ENCODE measurements around the gene LOX.
A peak's percentile ranks its signal among the peaks of the same experiment; 100 is the strongest.

LOX gene, protein sequence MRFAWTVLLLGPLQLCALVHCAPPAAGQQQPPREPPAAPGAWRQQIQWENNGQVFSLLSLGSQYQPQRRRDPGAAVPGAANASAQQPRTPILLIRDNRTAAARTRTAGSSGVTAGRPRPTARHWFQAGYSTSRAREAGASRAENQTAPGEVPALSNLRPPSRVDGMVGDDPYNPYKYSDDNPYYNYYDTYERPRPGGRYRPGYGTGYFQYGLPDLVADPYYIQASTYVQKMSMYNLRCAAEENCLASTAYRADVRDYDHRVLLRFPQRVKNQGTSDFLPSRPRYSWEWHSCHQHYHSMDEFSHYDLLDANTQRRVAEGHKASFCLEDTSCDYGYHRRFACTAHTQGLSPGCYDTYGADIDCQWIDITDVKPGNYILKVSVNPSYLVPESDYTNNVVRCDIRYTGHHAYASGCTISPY

DNA sequence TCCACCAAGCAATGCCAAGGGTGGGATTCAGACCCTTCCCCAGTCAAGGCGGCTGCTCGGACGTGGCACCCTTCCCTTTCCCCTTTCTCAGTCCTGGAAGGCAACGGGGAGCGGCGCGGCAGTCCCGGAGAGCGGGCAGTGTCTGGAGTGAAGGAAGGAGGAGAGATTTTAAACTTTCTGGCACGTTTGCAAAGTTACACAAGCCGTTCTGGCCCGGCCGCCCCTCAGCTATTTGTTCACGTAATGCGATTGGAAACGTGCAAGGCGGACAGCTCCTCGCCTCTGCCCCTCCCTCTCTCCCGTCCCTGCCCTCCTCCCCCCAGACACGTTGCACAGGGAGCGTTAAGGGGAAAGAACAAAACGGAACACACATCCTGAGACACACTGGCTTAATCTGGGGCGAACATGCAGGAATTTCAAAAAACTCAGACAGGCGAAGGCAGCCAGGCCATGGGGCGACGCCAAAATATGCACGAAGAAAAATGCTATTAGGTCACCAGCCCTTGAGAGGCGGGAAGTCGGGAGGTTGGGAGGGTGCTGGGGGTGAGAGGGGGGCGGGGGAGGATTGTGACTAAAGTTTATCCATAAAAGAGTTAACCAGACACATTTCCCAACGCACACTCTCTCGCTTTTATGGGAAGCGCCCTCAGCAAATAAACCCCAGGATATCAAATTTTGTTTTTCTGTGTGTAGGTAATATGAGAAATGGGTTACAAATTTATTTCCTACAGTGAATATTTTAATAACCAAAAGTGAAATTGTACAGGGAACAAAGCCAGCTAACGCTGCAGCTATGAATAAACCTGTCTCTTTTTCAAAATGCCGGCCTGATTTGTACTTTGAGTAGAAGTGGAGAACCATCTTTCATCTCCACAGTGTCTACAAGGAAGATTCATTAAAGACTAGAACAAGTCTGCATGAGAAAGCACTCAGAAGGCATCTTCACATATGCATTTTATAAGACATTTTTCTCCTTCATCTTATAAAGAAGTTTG, at the start of gene LOX:
LOX (minus strand) TSS at position 144 of the 995 bp plus-strand sequence. CDS start 274 bp downstream, outside the sequence.
- DNase-seq (ENCODE audit: low read depth in 3 of 3): no peak

DNA sequence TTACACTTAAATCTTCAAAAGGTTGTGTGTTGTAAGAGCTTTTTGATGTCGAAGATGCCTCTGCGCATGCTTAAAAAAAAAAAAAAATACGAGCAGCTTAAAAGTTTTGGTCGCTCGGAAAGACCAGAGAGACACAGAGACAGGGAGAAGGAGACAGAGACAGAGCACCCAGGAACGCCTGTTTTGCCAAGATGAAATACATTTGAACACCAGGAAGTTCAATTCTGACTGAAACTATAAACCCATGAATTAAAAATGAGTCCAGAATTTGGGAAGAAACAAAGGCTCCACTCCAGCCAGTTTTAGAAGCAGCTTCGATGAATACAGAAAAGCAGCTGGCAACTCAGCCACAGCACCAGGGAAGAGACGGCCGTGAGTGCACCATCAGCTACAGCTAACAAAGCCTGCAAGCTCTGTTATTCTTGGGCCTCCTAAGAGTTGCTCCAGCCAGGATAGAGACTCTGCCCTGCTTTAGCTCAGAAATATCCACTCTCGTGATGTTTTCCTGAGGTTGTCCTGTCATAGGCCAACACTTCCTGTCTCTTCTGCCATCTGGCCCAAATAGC, 48.8 kb upstream of the LOX start:
- no peak for DNase-seq (ENCODE audit: low read depth in 3 of 3)

DNA sequence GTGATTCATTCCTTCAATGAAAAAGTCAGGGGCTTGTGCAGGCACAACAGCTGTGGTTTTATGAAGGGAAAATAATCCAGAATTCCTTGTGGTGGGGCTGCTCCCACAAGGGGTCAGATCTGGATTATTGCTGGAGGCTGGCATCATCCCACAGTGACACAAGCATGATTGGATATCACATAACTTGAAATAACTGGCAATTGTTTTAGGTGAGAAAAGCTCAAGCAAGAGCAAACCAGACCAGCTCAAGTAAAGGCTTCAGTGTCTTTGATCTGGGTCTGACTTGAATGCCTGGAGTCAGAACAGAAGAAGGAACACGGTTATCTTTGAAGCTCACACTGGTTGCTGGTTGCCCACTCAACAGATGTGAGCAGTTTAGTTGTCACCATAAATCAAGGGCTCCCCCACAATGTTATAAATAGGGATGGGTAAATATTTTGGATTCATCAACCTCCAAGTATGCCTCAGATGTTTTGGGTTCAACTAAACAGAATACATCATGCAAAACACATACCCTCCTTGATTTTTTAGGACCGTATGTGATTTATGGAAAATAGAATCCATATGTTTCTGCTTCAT, 48.2 kb upstream of the LOX start:
- DNase-seq (ENCODE audit: low read depth in 3 of 3): no peak

DNA sequence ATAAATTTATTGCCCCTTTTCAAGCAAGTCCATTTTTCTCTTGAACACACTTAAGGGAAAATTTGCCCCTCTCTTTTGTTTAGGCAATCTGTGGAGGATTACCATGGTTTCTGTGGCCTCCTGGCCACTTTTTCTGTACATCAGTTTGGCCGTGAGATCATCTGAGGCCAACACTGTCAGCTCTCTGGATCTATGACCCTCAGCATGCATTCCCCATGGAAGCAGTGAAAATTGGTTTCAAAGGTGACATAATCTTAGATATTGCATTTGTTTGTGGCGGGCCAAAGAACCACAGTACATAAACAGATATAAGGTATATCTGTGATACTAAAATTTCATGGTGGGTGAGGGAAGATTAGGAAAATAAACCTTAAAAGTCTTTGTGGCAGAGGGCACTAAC, 46.7 kb upstream of the LOX start:
- no peak for DNase-seq (ENCODE audit: low read depth in 3 of 3)

DNA sequence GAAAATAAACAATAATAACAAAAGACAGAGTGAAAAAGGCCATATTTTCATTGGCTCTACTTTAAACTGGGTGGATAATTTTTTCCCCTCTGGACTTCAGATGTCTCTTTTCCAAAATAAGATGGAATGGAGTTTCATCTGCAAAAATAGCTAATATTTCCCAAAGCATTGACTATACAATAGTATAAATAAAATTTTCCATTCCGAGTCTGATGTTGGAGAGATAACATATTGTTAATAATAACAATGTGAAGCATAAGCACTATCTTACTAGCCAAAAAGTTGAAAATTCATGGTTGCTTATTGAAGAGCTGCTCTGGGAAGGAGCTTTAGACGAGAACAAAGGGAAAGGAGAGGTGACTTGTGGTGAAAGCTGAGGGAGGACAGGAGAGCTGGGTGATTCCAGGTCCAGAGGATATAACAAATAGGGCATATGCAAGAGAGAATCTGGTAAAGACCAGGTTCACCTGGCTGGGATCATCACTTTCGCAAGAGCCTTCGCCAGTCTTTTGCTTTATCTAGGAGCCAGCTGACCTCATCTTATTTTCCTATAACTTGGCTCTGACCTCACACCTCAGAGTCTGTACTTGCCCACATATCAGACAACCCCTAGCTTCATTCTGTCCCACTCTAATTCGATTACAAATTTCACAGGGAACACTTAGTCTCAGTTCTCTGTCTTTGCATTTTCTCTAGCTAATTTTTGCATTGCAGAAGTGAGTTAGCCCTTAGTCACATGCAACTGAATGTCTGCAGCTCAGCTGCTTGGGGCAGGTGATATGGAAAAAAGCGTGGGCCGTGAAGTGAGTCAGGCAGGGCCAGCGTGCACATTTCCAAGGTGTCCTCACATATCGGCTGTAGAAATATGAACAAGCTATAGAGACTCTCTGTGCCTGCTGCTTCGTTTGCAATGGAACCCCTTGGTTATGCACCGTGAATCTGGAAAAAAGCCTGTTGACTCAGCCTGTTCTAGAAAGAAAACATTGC, 43.7 kb upstream of the LOX start:
- DNase-seq (ENCODE audit: low read depth in 3 of 3): peak in 1 of 3 donors; percentile 9

DNA sequence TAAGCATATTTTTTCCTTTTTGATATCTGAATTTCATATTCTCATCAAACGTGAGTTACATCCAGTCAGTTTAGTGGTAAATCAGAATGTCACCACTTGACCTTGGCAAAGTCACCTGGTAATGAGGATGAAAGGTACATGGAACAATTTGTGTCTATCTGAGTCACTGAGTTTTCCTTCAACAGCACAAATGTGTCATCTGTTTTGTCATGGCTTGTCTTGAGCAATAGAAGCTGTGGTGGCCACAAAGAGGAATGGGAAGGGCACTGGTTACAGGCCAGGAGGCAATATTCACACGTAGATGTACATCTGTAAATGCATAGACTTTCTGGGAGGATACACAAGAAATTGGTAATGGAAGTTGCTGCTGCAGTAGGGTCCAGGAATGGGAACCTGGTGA, 42.9 kb upstream of the LOX start:
- DNase-seq (ENCODE audit: low read depth in 3 of 3): no peak

DNA sequence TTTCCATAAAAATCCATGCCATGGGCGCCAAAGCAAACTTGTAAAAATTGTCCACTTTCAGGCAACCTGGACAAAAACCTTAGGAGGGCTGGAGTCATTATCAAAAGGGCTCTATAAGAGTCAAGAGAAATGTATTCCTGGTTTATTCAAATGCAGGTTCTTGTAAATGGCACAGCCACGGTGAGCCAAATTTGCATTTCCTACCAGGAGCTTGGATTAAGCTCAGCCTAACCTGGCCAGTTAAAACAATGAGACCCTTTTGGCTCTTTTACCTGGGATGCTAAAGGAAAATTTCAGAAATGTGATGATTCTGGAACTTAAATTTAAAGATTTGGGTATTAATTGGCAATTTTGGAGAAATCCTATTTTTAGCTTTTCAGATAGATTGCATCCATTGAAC, 42.4 kb upstream of the LOX start:
- no peak for DNase-seq (ENCODE audit: low read depth in 3 of 3)

DNA sequence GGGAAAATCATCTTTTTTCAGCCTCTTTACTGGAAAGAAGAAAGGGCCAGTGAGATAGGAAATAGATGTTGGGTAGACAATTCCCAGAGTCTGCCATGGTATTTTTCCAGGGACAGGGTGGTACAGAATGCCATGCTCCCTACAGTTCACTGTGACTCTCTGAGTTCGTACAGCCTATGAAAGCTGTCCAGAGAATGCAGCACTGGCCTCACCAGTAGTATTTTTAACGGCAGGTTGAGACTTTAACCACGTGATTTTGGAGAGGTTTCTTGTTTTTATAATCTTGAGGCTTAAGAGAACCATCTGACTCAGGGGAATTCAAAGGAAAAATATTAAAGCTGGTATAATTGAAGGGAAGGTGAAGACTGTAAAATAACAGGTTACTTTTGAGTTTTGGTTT, 41.1 kb upstream of the LOX start:
- DNase-seq (ENCODE audit: low read depth in 3 of 3): no peak

DNA sequence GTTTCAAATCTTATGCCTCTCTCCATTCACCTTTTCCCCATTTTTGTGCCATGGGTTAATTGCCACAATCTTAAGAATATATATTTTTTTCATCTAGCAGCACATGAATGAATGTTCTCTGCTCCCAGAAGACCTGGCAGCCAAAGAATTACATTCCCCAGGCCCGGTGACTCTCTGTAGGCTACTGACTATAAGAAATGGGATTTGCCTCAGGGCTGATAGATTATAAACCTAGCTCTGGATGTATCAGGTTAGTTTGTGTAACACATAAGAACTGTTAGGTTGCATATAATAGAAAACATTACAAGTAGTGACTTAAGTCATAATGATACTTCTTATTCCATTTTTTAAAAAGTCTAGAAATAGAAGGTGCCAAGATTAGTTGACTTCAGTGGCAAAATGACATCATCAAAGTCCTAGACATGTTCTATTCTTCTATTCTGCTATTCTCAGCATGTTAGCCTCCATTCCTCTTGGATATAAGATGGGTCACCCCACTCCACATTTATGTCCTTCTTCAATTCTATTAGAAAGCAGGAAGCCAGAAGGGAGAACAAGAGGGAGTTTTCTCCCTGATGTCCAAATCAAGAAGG, 40.4 kb upstream of the LOX start:
- no peak for DNase-seq (ENCODE audit: low read depth in 3 of 3)

DNA sequence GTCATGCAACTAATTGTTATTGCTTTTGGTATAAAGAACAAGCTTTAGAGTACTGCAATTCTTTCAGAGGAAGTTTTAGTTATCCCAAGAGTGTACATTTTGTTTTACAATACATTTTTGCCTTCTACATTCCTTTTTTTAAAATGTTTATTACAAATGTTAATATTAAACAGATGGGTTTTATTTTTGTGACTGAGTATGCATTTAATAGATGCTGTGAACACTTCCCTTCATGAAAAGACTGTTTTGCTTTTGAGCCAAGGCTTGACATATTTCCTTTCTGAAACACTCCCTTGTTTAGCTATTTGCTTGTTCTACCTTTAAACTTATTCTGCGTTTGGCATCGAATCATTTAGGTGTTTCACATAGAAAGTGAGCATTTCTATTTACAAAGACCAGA, 36.4 kb upstream of the LOX start:
- DNase-seq (ENCODE audit: low read depth in 3 of 3): no peak

DNA sequence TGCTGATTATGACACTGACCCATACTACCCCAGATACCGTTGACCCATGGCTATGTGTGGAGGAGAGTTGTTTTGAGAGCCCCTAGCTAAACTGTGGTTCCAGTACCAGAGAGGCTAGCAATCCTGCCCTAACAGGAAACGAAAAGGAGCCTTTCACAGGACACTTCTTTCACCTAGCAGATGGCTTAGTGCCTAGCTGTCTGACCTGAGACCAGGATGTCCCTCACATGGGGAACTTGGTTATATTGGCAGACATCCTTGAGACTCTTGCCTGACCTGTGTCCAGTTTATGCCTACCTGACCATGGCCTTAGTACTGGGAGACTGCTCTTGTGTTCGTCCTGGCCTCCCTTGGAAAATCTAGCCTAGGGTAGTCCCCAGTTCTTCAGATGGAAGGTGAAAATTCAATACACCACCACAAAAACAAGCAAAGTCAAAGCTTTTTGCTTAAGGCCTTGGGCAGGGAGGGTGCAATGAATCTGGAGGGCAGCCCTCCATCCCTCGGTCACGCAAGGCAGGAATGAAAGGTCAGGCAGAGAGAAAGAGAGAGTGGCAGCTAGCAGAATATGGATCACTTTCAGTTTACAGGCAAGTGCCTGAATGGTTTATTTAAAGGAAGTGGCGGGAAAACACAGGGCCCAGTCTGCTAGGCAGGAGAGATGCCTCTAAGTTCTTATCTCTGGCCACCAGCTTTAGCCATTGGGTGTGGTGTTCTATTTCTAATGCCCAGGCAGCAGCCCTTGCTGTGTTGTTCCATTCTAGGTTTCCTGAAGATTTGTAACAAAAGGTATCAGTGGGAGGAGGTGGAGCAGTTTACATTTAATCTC, 34.9 kb upstream of the LOX start:
- no peak for DNase-seq (ENCODE audit: low read depth in 3 of 3)

DNA sequence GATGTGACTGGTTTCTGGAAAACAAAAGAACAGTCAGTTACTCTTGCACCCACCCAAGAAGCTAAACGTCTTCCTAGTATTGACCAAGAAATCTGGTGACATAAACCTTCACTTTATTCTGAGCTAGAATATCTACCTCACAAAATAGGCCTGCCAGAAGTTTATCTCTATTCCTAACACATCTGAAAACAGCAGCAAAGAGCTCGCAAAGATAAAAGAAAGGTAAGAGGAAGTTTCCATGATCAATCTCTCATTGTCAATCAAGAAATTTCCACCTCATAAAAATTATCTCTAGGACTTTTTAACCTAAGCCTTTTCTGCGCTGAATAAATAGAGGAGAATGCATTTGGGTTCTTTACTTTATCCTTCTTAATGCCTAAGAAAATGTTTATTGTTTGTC, 34.0 kb upstream of the LOX start:
- no peak for DNase-seq (ENCODE audit: low read depth in 3 of 3)

DNA sequence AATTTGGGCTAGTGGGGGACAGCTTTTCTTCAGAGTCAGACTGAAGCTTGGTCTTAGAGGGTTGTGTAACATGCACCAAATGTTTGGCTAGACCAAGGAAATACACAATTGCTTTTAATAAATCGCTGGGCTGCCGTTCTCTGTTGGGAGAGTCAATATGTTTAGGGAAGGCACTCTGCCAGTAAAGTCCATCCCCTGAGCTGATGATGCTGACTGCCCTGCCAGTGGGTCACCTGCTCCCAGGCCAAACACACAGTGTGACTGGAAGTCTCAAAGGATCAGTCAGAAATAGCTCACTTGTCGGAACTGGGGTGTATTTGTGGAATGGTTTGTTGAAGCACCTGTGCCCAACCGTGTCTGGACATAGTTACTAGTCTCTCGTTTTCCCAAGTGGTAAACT, 33.4 kb upstream of the LOX start:
- DNase-seq (ENCODE audit: low read depth in 3 of 3): no peak

DNA sequence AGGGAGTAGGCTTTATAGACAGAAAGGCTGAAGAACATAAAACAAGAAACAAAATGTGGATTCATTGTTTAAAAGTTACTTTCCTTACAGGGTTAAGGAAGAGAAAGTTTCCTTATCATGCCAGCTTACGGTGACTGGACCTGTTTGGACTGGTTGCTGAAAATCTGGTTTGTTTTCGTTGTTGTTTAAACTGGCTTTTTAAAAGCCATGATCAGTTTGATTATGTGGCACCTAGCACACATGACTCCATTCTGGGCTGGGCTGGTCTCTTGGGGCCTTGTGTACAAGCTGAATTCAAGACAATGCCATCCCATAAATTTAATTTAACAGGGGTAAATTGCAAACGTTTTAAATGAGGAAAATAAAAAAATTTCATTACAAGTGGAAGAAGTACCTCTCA, 32.9 kb upstream of the LOX start:
- DNase-seq (ENCODE audit: low read depth in 3 of 3): no peak

DNA sequence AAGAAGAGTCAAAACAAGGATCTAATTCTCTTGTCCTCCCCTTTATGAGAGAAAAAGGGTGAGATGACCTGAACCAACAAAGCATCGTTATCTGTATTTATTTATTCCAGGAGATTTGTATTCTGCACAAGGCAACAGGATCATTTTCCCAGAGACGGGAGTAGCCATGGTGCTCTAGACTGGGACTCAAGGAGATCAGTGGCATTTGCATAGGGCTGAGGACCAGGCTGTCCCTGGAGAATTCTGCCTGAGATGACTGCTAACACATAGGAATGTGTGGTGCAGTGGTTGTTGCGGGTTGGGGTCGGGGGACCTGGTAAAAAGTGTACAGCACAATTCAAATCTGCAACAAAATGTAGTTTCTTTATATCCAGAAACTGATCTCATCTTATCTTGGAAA, 29.0 kb upstream of the LOX start:
- no peak for DNase-seq (ENCODE audit: low read depth in 3 of 3)

DNA sequence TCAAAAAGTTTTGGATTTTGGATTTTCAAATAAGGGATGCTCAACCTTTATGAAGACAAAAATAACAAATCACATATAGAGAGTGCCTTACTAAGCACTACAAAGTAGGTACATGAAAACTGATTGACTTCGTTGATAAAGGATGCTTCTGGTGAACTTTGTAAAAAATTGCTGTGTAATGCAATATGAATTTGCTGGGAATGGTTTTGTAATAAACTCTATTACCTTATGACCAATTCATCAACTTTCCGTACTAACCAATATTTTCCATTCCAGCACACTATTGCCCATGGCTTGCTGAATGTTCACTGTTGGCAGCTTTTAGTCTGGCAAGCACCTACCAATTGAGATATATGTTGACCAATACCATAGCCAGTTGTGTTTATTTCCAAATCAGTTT, 27.9 kb upstream of the LOX start:
- no peak for DNase-seq (ENCODE audit: low read depth in 3 of 3)

DNA sequence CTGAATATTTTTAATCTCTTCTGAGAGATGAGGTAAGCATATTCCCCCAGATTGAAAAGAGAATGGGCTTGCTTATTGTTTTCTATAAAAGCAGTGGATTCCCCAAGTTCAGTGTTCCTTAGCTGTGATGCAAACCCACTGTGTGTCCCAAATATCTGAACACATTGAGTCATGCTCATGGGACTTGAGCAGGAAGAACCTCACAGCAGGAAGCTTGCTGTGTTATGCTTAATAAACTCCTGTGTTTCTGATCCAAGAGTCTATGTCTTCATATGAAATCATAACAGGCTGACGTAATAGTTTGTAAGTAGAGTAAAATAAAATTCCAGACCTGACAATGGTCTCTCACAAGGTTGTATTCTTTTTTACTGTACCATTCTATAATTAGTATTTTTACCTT, 24.8 kb upstream of the LOX start:
- DNase-seq (ENCODE audit: low read depth in 3 of 3): no peak

DNA sequence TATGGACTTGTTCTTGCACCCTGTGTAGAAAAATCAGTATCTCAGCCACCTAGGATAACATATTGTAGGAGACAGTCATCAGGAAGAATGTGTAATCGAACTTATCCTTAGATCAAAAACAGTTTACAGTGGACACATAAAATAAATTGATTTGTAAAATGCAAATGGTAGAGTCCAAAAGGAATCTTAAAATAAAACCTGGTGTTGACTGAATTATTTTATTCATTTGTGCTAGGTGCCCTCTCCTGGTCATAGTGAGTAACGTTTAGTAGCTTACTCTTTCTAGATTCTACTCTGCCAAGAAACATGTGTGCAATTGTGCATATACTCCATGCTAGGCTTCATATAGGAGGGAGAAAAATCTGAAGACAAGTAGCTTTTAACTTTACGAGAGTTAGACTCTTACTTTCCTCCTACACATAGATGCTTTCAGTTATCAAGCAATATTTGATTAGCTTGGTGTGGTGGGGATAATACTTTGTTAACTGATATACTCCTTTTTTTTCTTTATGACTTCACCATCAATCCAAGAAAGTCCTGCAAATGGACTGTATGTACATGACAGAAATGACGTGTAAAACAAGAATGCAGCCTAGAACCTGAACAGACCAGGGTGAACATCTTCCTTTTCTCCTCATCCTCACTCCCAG, 23.7 kb upstream of the LOX start:
- no peak for DNase-seq (ENCODE audit: low read depth in 3 of 3)
